BJ (cell line): ENCODE data around the gene ADAMTS3. TPM values are rescaled to one million over a fixed set of nuclear protein-coding genes. Genes with fewer than 3 reads are reported as not detected.

Source experiments
- CTCF ChIA-PET: fragments of 350-600 bp; formaldehyde crosslinking; extraction: SDS; loops from one replicate; lab custom pipeline; 2021; ENCODE audit warnings: antibody characterized with exemption, inconsistent platforms; lab: Yijun Ruan, JAX
- POLR2A ChIA-PET: fragments of 300-600 bp; sonication (Branson Sonifier 250); formaldehyde crosslinking; extraction: SDS; loops from one replicate; lab custom pipeline; 2021; ENCODE audit warnings: antibody characterized with exemption; lab: Charles Lee
- DNase-seq: peaks from one replicate; pipeline ENCODE4 v3.0.0-alpha.2; 2011; ENCODE audit warnings: low read depth
- H3K27me3 ChIP-seq: 2 replicates; pipeline ENCODE4 v1.6.0; 2011; ENCODE audit warnings: low read length; ENCODE audit not compliant: control insufficient read depth, insufficient read depth
- H3K36me3 ChIP-seq: 2 replicates; pipeline ENCODE4 v1.5.1; 2011; ENCODE audit warnings: low read length; ENCODE audit not compliant: control insufficient read depth, insufficient read depth
- H3K4me3 ChIP-seq: 2 replicates; pipeline ENCODE4 v1.5.1; 2011; ENCODE audit warnings: low read depth, mild to moderate bottlenecking, control low read depth, low read length
- polyA plus RNA-seq: library from polyadenylated mRNA; depleted of rRNA; stranded (reverse); fragments of >200 nt; gene quantifications from 2 replicates; pipeline ENCODE4 v1.2.3, GENCODE V29; 2011
- TF ChIP-seq, protein P1 (sequence below): IDR thresholded peaks from 2 replicates; pipeline ENCODE4 v1.5.1; 2011; ENCODE audit warnings: low read depth, mild to moderate bottlenecking, control low read depth, inconsistent platforms, low read length, moderate library complexity; ENCODE audit not compliant: insufficient read depth

The ADAMTS3 gene
- polyA plus RNA-seq, 1 experiment = 0.70 TPM

DNA sequence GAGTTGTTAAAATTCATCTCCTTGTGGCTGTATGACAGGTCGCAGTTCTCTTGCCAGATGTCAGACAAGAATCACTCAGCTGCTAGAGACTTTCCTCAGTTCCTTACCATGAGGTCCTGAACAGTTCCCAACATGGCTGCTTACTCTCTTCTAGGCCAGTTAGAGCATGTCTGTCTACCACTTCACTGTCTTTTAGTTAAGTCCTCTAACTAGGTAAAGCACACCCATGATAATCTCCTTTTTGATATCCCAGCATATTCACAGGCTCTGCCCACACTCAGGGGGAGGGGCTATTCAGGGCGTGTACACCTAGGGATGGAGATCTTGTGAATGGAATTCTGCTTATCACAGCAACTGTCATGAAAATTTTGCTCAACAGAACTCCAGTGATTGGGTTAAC lies 190.1 kb downstream of the ADAMTS3 start:
- CTCF ChIA-PET = interaction anchor here (1.2 to 1.5 kb wide), 2 partner anchors 15 to 52 kb away, joined by 3 to 4 read pairs; no protein-coding TSS in a partner anchor
- DNase-seq = no peak
- POLR2A ChIA-PET = no interaction called here
- no peak overlapping the region for H3K4me3 ChIP-seq
- H3K36me3 ChIP-seq = no peaks in the 10 kb centered on the region
- H3K27me3 ChIP-seq = no peaks in the 10 kb centered on the region
- TF ChIP-seq, protein P1, sequence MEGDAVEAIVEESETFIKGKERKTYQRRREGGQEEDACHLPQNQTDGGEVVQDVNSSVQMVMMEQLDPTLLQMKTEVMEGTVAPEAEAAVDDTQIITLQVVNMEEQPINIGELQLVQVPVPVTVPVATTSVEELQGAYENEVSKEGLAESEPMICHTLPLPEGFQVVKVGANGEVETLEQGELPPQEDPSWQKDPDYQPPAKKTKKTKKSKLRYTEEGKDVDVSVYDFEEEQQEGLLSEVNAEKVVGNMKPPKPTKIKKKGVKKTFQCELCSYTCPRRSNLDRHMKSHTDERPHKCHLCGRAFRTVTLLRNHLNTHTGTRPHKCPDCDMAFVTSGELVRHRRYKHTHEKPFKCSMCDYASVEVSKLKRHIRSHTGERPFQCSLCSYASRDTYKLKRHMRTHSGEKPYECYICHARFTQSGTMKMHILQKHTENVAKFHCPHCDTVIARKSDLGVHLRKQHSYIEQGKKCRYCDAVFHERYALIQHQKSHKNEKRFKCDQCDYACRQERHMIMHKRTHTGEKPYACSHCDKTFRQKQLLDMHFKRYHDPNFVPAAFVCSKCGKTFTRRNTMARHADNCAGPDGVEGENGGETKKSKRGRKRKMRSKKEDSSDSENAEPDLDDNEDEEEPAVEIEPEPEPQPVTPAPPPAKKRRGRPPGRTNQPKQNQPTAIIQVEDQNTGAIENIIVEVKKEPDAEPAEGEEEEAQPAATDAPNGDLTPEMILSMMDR = no peak

DNA sequence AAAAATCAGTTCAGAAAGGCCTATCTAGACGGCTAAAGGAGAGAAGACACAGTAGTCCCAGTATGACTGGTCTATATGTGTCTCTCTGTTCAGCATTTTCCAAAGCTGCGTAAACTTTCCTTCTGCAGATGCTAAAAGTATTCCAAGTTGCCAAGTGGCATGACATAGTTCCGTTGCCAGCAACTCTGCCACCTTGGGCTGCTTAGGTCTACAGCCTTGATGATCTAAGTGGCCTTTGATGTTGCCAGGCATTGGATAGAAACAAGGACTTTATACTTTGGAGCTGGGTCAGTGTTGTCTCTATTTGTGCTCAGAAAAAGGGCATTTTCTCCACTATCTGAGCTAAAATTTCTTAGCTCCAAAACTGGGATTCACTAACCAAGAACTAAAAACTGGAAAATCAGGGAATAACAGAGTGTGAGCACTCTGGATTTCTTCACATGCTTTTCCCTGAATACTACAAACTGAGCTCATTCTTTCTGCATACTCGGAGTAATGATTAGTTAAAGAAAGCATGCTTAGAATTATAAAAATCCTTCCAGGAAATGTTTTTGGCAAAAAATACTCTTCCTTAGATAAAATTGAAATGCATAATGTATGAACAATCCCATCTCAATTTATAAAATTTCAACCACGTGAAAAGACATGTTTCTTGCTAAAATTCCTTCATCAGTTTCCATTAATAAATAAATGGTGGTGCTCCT lies 191.4 kb downstream of the ADAMTS3 start:
- TF ChIP-seq, protein P1 = no peak
- H3K4me3 ChIP-seq = no peak overlapping the region
- POLR2A ChIA-PET = interaction anchor here (0.6 kb wide), 1 partner anchor 80 kb away, joined by 3 read pairs; no protein-coding TSS in a partner anchor
- H3K36me3 ChIP-seq = no peaks in the 10 kb centered on the region
- no peak for DNase-seq
- CTCF ChIA-PET = interaction anchor here (0.6 to 1.5 kb wide), 3 partner anchors 11 to 1618 kb away, joined by 3 to 4 read pairs (median 4); no protein-coding TSS in a partner anchor
- H3K27me3 ChIP-seq = no peaks in the 10 kb centered on the region

DNA sequence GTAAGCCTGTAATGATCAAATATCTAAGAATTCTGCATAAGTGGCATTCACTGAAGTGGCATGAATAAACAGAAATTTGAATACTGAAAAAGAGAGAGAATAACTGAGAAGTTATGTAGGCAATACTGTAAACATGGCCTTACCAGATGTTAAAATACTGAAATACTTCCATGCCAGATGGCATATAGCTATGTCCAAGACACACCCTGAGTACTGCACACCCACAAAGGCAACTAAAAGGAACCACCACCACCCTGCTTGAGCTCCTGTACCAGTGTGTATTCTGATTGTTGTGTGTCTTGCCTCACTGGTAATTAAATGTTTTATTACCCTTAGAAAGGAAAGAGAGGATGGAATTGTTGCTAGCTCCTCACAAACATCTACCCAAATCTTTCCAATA lies 192.1 kb downstream of the ADAMTS3 start:
- DNase-seq = no peak
- no peaks in the 10 kb centered on the region for H3K27me3 ChIP-seq
- TF ChIP-seq, protein P1 = no peak
- ChIA-PET CTCF (interaction anchor here (1.2 kb wide), 1 partner anchor 11 kb away, joined by 4 read pairs; no protein-coding TSS in a partner anchor), POLR2A (interaction anchor here (0.7 kb wide), 1 partner anchor 52 kb away, joined by 3 read pairs; no protein-coding TSS in a partner anchor)
- no peaks in the 10 kb centered on the region for H3K36me3 ChIP-seq
- no peak overlapping the region for H3K4me3 ChIP-seq

DNA sequence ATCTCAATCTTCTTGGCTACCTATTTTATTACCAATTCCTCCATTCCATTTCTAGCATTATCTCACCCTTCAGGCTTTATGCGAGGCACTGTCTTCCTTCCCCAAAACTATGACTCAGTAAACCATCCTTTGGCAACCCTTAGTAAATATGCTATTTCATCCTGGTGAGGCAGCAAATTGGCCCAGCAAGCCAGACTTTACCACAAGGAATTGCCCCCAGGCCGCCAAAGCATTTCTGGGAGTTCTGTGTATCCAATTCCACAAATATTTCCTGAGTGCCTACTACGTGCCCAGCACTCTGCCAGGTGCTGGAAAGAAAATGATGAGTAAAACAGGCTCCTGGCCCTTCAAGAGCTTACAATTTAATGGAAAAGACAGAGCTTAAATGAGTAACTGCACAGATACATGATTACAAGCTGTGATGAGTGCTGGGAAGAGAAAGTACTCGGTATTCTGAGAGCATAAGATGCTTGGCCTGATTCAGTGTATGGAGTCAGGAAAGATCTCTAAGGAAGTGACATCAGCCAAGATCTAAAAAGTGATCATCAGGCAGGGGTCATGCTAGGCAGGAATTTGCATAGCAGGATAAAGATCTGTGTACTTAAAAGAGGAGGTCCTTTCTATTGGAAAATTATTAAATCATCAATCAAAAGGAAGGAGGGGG lies 193.8 kb downstream of the ADAMTS3 start:
- CTCF ChIA-PET = interaction anchor here (0.6 to 1.2 kb wide), 3 partner anchors 95 to 509 kb away, joined by 3 read pairs; no protein-coding TSS in a partner anchor
- DNase-seq = peak; percentile 79
- no peaks in the 10 kb centered on the region for H3K27me3 ChIP-seq
- H3K4me3 ChIP-seq = no peak overlapping the region
- TF ChIP-seq, protein P1 = no peak
- POLR2A ChIA-PET = interaction anchor here (0.5 kb wide), 1 partner anchor 468 kb away, joined by 20 read pairs; no protein-coding TSS in a partner anchor
- H3K36me3 ChIP-seq = no peaks in the 10 kb centered on the region

DNA sequence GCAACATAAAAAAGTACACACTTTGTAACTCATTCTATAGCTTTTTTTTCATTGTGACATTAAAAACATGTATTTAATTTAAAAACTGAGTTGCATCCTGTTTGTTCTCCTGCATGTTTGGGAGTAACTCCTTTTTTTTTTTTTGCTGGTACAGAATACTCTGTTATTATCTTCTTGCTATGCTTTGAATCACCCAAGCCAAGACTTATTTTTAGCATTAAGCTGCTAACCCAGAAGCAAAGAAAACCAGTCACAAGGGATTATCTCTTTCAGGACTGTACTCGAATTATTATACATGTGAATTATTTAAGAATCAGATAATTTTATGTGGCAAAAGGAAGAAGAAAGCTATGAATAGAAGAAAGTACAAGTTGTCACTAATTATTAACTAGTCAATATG lies 194.9 kb downstream of the ADAMTS3 start:
- Histone ChIP-seq H3K4me3 (no peak overlapping the region), H3K27me3 (no peaks in the 10 kb centered on the region), H3K36me3 (no peaks in the 10 kb centered on the region)
- TF ChIP-seq, protein P1 = no peak
- ChIA-PET POLR2A (interaction anchor here (0.6 kb wide), 1 partner anchor 48 kb away, joined by 4 read pairs; no protein-coding TSS in a partner anchor), CTCF (interaction anchor here (1.2 kb wide), 2 partner anchors 47 to 511 kb away, joined by 3 to 5 read pairs; no protein-coding TSS in a partner anchor)
- DNase-seq = no peak
